ENCODE results near the gene DLL1.

DNA sequence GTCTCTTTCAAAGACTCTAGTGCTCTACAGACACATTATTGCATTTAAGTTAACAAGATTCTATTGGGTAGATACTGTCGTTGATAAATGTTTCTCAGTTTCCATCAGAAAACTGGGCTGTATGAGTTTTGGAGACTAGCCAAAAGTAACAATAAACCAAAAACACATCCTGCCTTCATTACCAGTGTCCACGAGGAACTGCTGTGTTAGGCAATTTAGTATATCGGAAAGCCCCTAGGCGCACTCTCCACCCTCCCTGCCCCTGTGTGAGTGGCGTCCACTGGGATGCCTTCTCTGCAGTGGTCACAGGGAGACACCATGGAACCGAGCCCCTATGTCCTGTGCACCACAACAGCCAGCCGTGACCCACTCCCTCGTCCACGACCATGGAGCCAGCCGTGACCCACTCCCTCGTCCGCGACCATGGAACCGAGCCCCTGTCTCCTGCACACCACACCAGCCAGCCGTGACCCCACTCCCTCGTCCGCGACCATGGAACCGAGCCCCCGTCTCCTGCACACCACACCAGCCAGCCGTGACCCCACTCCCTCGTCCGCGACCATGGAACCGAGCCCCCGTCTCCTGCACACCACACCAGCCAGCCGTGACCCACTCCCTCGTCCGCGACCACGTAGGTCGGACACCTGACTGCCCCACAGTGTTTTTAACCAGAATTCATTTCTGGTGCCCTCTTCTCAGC is 35.3 kb downstream of the DLL1 start:
- TF ChIP-seq, protein P1, sequence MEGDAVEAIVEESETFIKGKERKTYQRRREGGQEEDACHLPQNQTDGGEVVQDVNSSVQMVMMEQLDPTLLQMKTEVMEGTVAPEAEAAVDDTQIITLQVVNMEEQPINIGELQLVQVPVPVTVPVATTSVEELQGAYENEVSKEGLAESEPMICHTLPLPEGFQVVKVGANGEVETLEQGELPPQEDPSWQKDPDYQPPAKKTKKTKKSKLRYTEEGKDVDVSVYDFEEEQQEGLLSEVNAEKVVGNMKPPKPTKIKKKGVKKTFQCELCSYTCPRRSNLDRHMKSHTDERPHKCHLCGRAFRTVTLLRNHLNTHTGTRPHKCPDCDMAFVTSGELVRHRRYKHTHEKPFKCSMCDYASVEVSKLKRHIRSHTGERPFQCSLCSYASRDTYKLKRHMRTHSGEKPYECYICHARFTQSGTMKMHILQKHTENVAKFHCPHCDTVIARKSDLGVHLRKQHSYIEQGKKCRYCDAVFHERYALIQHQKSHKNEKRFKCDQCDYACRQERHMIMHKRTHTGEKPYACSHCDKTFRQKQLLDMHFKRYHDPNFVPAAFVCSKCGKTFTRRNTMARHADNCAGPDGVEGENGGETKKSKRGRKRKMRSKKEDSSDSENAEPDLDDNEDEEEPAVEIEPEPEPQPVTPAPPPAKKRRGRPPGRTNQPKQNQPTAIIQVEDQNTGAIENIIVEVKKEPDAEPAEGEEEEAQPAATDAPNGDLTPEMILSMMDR (IDR thresholded peaks at IDR 0.05 in 8 of 11, conservative IDR thresholded peaks at IDR 0.05 in 3 of 11), result no peak
- TF ChIP-seq POLR2AphosphoS5 (IDR thresholded peaks at IDR 0.05), result no peak

Measured in spleen (tissue), 7 donors.